HG03571 (cell line): ENCODE measurements around the gene ZNF124.

Source experiments
- ATAC-seq: cut with Tn5 transposase; IDR thresholded peaks from one replicate; pipeline ENCODE4 v1.9.1; 2021; ENCODE audit not compliant: unreplicated experiment

Gene ZNF124

DNA sequence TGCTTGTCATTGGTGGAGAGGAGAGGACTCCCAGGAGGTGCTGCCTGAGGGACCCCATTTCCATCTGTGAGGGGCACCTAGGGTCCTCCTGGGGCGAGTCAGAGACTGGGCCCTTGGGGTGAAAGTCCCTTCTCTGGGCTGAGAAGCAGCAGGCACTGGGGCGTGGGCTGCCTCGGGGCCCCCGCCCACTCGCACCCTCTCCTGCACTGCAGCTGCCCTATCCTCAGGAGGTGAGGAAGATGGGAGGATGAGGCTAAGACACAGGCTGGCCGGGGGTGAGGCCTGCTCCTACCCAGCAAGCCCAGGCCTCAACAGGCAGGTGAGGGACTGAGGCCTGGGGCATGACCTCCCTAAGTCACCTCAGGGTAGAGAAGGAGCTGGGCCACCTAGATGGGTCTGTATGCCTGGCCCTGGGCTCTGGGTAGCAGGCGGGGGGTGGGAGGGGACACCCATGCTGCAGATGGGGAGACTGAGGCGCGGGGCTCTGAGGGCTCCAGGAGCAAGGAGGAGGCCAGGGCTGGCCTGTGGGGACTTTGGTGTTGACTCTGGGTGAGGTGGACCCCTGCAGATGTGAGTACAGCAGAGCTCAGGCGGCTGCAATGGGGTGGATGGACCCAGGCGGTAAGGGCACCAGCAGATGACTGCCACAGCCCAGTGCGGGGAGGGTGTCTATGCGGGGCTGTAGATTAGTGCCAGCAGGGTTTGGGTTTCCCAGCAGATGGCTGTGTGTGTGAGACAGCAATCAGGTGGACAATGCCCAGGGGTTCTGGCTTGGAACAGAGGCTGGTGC is 57.3 kb downstream of the ZNF124 start:
- ATAC-seq: no peak

DNA sequence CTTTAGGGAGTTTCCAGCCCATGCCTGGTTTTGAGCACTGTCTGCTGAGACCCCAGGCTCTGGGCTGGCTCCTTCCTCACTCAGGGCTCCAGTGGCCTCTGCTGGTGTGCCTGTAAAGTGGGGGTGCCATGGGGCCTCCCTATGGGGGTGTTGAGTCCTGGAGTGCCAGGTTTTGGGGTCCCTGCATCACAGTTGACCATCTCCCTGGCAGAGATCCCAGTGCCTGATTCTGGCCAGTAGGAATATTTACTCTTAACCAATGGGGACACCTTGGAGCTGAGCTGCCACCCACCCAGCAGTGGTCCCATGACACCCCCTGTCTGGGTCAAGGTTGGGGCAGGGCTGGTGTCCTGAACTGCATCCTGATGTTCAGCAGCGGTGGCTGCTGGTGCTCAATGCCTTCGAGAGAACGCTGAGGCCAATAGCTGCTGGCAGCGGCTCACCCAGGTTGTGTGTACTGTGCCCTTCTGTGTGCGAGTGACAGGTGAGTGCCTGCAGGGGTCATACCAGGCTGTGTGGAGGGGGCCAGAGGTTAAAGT is 58.0 kb downstream of the ZNF124 start:
- no peak for ATAC-seq

DNA sequence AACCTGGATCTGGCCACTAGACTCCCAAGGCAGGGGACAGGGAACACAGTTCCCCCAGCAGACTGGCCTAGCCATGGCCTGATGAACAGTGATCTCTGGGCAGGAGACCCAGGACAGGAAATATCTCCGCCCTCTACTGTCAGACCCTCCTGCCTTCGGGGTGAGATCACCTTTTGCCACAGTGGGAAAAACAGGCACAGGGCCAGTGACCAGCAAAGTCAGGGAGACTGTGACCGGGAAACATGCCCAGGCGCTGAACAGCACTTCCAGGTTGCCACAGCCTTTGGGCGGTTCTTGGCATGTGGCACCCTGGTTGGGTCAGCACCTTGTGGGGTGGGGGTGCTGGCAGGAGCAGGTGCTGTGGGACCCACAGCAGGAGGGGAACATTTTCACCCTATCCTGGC is 58.7 kb downstream of the ZNF124 start:
- no peak for ATAC-seq

DNA sequence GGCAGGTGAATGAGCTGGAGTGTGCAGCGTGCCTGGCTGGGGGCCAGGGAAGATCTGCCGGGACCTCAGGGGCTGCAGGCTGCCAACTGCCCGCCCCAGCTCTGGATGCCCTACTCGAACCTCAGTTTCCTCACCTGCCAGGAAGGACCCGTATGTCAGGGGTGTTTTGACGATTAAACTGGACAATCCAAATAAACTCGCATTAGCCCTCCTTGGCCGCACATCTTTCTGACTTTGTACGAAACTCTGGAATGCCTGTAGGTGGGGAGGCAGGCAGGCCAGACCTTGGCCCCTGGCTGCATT is 59.4 kb downstream of the ZNF124 start:
- no peak for ATAC-seq

DNA sequence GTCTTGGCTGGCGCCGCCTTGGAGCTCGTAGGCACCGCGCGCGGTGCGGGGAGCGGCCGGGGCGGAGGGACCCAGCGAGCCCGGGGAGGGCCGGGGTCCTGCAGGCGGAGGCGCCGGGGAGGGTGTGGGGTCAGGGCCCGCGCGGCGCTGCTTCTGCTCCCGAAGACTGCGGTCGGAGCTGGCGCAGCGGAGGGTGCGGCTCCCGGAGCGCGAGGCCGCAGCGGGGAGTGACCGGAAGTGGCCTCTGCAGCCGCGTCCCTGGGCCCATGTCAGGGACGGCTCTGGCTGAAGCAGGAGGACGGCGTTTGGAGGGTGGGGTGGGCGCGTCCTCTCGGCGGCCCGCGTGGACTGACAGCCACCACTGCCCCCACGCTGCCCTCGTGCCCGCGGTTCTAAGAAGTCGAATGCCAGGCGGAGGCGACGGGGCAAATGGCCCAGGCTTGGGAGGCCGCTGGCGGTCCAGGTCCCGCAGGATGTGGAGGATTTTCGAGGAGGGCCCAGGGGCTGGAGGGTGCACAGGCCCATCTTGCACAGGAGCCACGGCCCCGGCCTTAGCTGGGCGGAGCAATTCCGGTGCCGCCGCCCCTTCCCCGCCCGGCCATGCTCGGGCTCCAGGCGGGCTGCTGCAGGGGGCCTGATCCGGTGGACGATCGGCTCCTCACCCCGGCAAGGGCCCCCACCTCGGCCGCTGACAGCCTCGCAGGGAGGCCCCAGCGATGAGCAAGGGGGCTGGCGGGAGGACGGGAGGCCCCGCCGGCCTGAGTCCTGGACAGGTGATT is 59.9 kb downstream of the ZNF124 start:
- ATAC-seq: no peak

DNA sequence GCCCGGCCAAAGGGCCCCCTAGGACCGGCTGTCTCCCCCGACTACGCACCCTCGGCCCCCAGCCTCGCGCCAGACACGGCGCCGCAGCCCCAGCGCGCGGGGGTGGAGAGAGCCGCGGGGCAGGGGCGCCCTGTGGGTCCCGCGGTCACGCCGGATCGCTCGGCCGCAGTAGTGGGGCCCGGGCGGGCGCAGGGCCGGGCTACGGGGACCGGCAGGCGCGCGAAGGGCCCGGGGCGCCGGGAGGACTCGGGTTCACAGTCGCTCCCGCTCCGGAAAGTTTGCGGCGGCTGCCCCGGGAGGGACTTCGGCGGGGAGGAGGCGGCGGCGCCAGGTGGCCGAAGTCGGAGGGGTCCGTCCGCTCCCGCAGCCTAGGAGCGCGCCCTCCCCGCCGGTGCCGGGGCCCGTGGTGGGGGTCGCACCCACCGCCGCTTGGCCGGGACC is 60.5 kb downstream of the ZNF124 start:
- ATAC-seq: no peak

DNA sequence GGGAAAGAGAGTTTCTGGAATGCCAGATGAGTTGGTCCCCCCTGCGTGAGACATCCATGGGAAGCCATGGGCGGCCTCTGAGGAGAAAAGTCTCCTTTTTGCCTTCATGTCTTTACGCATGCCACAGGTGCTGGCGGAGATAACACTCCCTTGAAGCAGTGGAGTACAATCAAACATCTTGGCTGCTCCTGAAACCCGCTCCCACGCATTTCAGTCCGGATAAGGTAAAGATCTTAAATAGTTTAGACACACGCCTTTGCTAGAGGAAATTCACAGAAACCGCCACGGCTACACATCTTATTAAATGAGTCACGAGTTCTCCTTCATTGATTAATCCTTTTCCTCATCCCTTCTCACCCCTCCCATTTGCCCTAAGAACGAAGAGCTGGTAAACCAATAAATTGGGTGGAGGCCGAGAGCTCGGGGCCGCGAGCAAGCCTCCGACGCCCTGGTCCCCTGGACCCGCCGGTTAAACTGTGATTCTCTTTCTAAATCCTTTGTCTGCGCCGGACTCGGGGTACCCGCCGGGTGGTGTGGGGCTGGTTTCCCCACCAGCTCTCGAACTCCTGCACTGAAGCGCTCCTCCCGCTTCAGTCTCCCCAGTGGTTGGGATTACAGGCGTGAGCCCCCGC is 61.1 kb downstream of the ZNF124 start:
- ATAC-seq: no peak

DNA sequence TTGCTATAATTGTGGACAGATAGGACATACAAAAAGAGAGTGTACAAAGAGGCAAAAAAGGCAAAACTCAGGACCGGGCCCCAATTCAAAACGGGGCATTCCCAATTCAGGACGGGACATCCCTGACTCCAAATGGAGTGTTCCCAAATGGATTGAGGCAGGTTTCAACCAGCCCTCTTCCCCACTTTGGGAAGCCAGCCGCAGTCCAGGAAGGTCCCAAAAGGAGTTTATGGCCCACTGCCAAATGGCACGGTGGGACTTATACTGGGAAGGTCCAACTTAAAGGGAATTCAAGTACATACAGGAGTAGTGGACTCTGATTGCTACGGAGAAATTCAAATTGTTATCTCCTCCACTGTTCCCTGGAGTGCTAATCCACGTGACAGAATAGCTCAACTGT is 64.1 kb downstream of the ZNF124 start:
- no peak for ATAC-seq

DNA sequence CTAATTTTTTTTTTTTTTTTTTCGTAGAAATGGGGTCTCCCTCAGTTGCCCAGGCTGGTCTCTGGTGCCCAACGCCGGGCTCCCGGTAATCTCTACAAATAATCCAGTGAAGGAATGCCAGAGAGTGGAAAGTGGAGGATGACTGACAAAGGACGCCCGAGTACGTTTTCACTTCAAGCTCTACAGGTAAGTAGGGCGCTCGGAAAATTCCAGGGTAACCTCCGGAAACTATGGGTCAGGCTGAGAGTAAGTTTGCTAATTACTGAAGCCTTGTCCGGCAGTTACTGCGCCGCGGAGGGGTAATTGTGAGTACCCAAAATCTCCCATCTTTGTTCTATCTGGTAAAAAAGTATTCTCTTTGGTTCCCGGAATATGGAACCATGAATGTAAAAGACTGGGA is 65.9 kb downstream of the ZNF124 start:
- no peak for ATAC-seq
